ENCODE measurements around the gene SLC2A1. TPM values are rescaled to one million over a fixed set of nuclear protein-coding genes. Genes with fewer than 3 reads are reported as not detected.

The SLC2A1 gene
- total RNA-seq, 1 experiment from 2014 or later = 422 TPM

DNA sequence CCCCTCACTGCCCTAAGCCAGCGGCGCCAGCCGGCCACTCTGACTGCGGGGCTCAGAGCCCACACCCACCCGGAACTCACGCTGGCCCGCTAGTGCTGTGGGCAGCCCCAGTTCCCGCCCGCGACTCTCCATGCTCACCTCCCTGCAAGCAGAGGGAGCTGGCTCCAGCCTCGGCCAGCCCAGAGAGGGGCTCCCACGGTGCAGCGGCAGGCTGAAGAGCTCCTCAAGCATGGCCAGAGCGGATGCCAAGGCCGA lies 41.5 kb downstream of the SLC2A1 start:
- TF ChIP-seq, protein P1, sequence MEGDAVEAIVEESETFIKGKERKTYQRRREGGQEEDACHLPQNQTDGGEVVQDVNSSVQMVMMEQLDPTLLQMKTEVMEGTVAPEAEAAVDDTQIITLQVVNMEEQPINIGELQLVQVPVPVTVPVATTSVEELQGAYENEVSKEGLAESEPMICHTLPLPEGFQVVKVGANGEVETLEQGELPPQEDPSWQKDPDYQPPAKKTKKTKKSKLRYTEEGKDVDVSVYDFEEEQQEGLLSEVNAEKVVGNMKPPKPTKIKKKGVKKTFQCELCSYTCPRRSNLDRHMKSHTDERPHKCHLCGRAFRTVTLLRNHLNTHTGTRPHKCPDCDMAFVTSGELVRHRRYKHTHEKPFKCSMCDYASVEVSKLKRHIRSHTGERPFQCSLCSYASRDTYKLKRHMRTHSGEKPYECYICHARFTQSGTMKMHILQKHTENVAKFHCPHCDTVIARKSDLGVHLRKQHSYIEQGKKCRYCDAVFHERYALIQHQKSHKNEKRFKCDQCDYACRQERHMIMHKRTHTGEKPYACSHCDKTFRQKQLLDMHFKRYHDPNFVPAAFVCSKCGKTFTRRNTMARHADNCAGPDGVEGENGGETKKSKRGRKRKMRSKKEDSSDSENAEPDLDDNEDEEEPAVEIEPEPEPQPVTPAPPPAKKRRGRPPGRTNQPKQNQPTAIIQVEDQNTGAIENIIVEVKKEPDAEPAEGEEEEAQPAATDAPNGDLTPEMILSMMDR (IDR thresholded peaks at IDR 0.05; ENCODE audit: insufficient read depth in 1 of 2, low read depth in 1 of 2, low read length in 1 of 2, severe bottlenecking in 1 of 2, unreplicated experiment in 1 of 2) = no peak
- Mint-ChIP-seq H3K27me3 (ENCODE audit: insufficient read depth, unreplicated experiment) (no peaks in the 10 kb centered on the region), H3K9me3 (ENCODE audit: unreplicated experiment) (peaks cover 15% of the 10 kb centered on the region), H3K4me3 (ENCODE audit: unreplicated experiment) (no peak overlapping the region), H3K4me1 (ENCODE audit: low read depth, unreplicated experiment) (no peaks in the 10 kb centered on the region), H3K36me3 (ENCODE audit: insufficient read depth, unreplicated experiment) (peaks cover 53% of the 10 kb centered on the region), H3K27ac (ENCODE audit: unreplicated experiment) (no peak overlapping the region)
- BruUV-seq (replicated peaks) = no TSS peak
- Histone ChIP-seq H3K9me3 (peaks cover 24% of the 10 kb centered on the region), H3K4me3 (ENCODE audit: low read depth, low read length) (no peak overlapping the region), H3K4me1 (no peaks in the 10 kb centered on the region), H3K27me3 (replicated peaks; ENCODE audit: control insufficient read depth, insufficient read depth, low read length) (no peaks in the 10 kb centered on the region), H3K36me3 (ENCODE audit: control insufficient read depth, insufficient read depth, low read length) (no peaks in the 10 kb centered on the region)
- CTCF ChIA-PET = no interaction called here
- intact Hi-C loops (cut with micrococcal nuclease; ENCODE audit: unreplicated experiment) = no loop called here
- POLR2A ChIA-PET = no interaction called here
- DNase-seq = no peak

DNA sequence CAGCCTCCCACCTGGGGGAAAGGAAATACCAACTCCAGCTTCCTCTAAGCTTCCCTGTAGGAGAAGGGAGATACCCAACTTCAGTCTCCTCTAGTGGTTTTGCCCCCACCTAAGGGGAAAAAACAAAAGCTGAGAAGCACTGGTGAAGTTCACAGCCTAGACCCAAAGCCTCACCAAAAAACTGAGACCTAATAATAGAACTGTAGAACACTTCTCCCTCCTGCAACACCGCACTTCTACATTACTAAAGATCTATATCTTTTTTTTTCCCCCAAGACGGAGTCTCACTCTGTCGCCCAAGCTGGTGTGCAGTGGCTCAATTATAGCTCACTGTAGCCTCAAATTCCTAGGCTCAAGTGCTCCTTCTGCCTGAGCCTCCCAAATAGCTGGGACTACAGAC lies 43.2 kb downstream of the SLC2A1 start:
- Mint-ChIP-seq H3K4me3 (ENCODE audit: unreplicated experiment) (no peak overlapping the region), H3K27ac (ENCODE audit: unreplicated experiment) (no peak overlapping the region), H3K9me3 (ENCODE audit: unreplicated experiment) (peaks cover 15% of the 10 kb centered on the region), H3K27me3 (ENCODE audit: insufficient read depth, unreplicated experiment) (no peaks in the 10 kb centered on the region), H3K4me1 (ENCODE audit: low read depth, unreplicated experiment) (no peaks in the 10 kb centered on the region), H3K36me3 (ENCODE audit: insufficient read depth, unreplicated experiment) (peaks cover 45% of the 10 kb centered on the region)
- no peaks in the 10 kb centered on the region for H3K36me3 ChIP-seq (ENCODE audit: control insufficient read depth, insufficient read depth, low read length)
- no peaks in the 10 kb centered on the region for H3K4me1 ChIP-seq
- BruUV-seq (replicated peaks) = no TSS peak
- DNase-seq = no peak
- no peak overlapping the region for H3K4me3 ChIP-seq (ENCODE audit: low read depth, low read length)
- peaks cover 24% of the 10 kb centered on the region for H3K9me3 ChIP-seq
- TF ChIP-seq, protein P1 (IDR thresholded peaks at IDR 0.05; ENCODE audit: insufficient read depth in 1 of 2, low read depth in 1 of 2, low read length in 1 of 2, severe bottlenecking in 1 of 2, unreplicated experiment in 1 of 2) = no peak
- no peaks in the 10 kb centered on the region for H3K27me3 ChIP-seq (replicated peaks; ENCODE audit: control insufficient read depth, insufficient read depth, low read length)
- ChIA-PET CTCF (interaction anchor here (4.8 kb wide), 1 partner anchor 157 kb away, joined by 137 read pairs; no protein-coding TSS in a partner anchor), POLR2A (no interaction called here)
- intact Hi-C loops (cut with micrococcal nuclease; ENCODE audit: unreplicated experiment) = no loop called here

DNA sequence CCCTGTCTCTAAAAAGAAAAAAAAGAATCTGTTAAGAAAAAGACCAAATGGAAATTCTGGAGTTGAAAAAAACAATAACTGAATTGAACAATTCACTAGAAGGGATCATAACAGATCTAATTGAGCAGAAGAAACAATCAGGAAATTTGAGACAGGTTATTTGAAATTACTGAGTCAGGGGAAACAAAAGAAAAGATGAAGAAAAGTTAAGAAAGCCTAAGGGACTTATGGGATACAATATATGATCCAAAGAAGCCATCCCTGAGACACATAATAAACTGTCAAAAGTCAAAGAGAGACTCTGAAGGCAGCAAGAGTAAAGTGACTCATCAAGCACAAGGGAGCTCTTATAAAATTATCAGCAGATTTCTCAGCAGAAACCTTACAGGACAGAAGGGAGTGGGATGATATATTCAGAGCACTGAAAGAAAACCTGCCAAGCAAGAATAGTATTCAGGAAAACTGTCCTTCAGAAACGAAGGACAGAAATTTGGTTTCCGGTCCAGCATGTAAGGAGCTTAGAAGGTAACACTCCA lies 44.5 kb downstream of the SLC2A1 start:
- H3K27me3 Mint-ChIP-seq (ENCODE audit: insufficient read depth, unreplicated experiment) = no peaks in the 10 kb centered on the region
- intact Hi-C loops (cut with micrococcal nuclease; ENCODE audit: unreplicated experiment) = no loop called here

More for the DNA sequence above, 44.5 kb downstream of the SLC2A1 start:
- ChIA-PET CTCF (interaction anchor here (1.2 to 4.8 kb wide), 4 partner anchors 9 to 500 kb away, joined by 8 to 137 read pairs (median 8); partner anchors contain the start of gene ZNF691), POLR2A (no interaction called here)
- TF ChIP-seq, protein P1 (IDR thresholded peaks at IDR 0.05; ENCODE audit: insufficient read depth in 1 of 2, low read depth in 1 of 2, low read length in 1 of 2, severe bottlenecking in 1 of 2, unreplicated experiment in 1 of 2) = no peak
- Histone ChIP-seq H3K36me3 (ENCODE audit: control insufficient read depth, insufficient read depth, low read length) (no peaks in the 10 kb centered on the region), H3K4me1 (no peaks in the 10 kb centered on the region), H3K27me3 (replicated peaks; ENCODE audit: control insufficient read depth, insufficient read depth, low read length) (no peaks in the 10 kb centered on the region), H3K4me3 (ENCODE audit: low read depth, low read length) (no peak overlapping the region), H3K9me3 (peaks cover 24% of the 10 kb centered on the region)
- no peak for DNase-seq
- H3K4me3 Mint-ChIP-seq (ENCODE audit: unreplicated experiment) = no peak overlapping the region
- no peak overlapping the region for H3K27ac Mint-ChIP-seq (ENCODE audit: unreplicated experiment)
- H3K36me3 Mint-ChIP-seq (ENCODE audit: insufficient read depth, unreplicated experiment) = peaks cover 46% of the 10 kb centered on the region
- BruUV-seq (replicated peaks) = no TSS peak
- H3K4me1 Mint-ChIP-seq (ENCODE audit: low read depth, unreplicated experiment) = no peaks in the 10 kb centered on the region
- H3K9me3 Mint-ChIP-seq (ENCODE audit: unreplicated experiment) = peaks cover 15% of the 10 kb centered on the region

Measured in Caco-2 (cell line).